GM23338 (cell line): ENCODE data around the gene C1orf87. TPM values are rescaled to one million over a fixed set of nuclear protein-coding genes. Genes with fewer than 3 reads are reported as not detected.

Experiments
- ATAC-seq: fragments of 200-7000 bp; cut with Tn5 transposase; 3 replicates; pipeline ENCODE4 v1.9.1; 2020
- DNase-seq: peaks from one replicate; pipeline ENCODE4 v3.0.0-alpha.2; 2015; ENCODE audit warnings: low spot score
- H2AFZ ChIP-seq: fragments of 200-600 bp; sonication (generic); 2 replicates; pipeline ENCODE4 v1.8.0; 2016; ENCODE audit warnings: antibody characterized with exemption, mild to moderate bottlenecking, moderate library complexity
- H3F3A ChIP-seq: fragments of 200-600 bp; sonication (generic); replicated peaks from 2 replicates; pipeline ENCODE4 v1.8.0; 2017; ENCODE audit warnings: antibody characterized with exemption, mixed run types, low read depth
- H3K27ac ChIP-seq: fragments of 200-600 bp; sonication (generic); 2 replicates; pipeline ENCODE4 v1.6.1; 2016; ENCODE audit warnings: low read depth
- H3K27me3 ChIP-seq: fragments of 200-600 bp; sonication (generic); 2 replicates; pipeline ENCODE4 v1.8.0; 2016; ENCODE audit warnings: mild to moderate bottlenecking, mixed run types, moderate library complexity; ENCODE audit not compliant: insufficient read depth
- H3K36me3 ChIP-seq: fragments of 200-600 bp; sonication (generic); 2 replicates; pipeline ENCODE4 v1.8.0; 2016; ENCODE audit warnings: mild to moderate bottlenecking; ENCODE audit not compliant: insufficient read depth
- H3K4me1 ChIP-seq: fragments of 200-600 bp; sonication (generic); 2 replicates; pipeline ENCODE4 v1.8.0; 2016; ENCODE audit warnings: mild to moderate bottlenecking, moderate library complexity; ENCODE audit not compliant: insufficient read depth
- H3K4me2 ChIP-seq: fragments of 200-600 bp; sonication (generic); 2 replicates; pipeline ENCODE4 v1.7.1; 2017; ENCODE audit warnings: mixed run types
- H3K4me3 ChIP-seq: fragments of 200-600 bp; sonication (generic); 2 replicates; pipeline ENCODE4 v1.6.1; 2016; ENCODE audit warnings: mixed run types
- H3K79me2 ChIP-seq: fragments of 200-600 bp; sonication (generic); replicated peaks from 2 replicates; pipeline ENCODE4 v1.8.0; 2017; ENCODE audit warnings: mild to moderate bottlenecking; ENCODE audit not compliant: insufficient read depth
- H3K9me2 ChIP-seq: fragments of 200-600 bp; sonication (generic); 2 replicates; pipeline ENCODE4 v1.8.0; 2017; ENCODE audit not compliant: insufficient read depth
- H4K20me1 ChIP-seq: fragments of 200-600 bp; sonication (generic); replicated peaks from 2 replicates; pipeline ENCODE4 v1.8.0; 2017; ENCODE audit warnings: mild to moderate bottlenecking; ENCODE audit not compliant: insufficient read depth
- H3K27ac Mint-ChIP-seq: 2 replicates; pipeline ENCODE4 v1.8.0; 2020; ENCODE audit warnings: inconsistent platforms, mild to moderate bottlenecking, moderate library complexity, mixed read lengths
- H3K27me3 Mint-ChIP-seq: 3 replicates; pipeline ENCODE4 v1.8.0; 2022; ENCODE audit warnings: low read depth, mild to moderate bottlenecking, moderate library complexity, mixed read lengths, inconsistent platforms; ENCODE audit not compliant: insufficient read depth, poor library complexity
- H3K36me3 Mint-ChIP-seq: 3 replicates; pipeline ENCODE4 v1.8.0; 2021; ENCODE audit warnings: low read depth, mild to moderate bottlenecking, inconsistent platforms, moderate library complexity, mixed read lengths
- H3K4me1 Mint-ChIP-seq: 3 replicates; pipeline ENCODE4 v1.8.0; 2020; ENCODE audit warnings: mild to moderate bottlenecking, inconsistent platforms, mixed read lengths
- H3K4me3 Mint-ChIP-seq: 3 replicates; pipeline ENCODE4 v1.8.0; 2021; ENCODE audit warnings: moderate library complexity, mild to moderate bottlenecking, inconsistent platforms, mixed read lengths
- H3K9me3 Mint-ChIP-seq: 3 replicates; pipeline ENCODE4 v1.8.0; 2020; ENCODE audit warnings: moderate library complexity, mild to moderate bottlenecking, inconsistent platforms, mixed read lengths
- CREB1 ChIP-seq: fragments of 250-450 bp; sonication (Bioruptor Pico); IDR thresholded peaks from 2 replicates; pipeline ENCODE4 v1.5.0; 2020; ENCODE audit warnings: low read depth, mild to moderate bottlenecking, moderate library complexity
- EZH2 ChIP-seq: fragments of 200-600 bp; sonication (generic); IDR thresholded peaks from one replicate; pipeline ENCODE4 v1.8.0; 2017; ENCODE audit warnings: antibody characterized with exemption, mild to moderate bottlenecking, low read depth; ENCODE audit not compliant: unreplicated experiment
- EZH2phosphoT487 ChIP-seq: fragments of 200-600 bp; sonication (generic); IDR thresholded peaks from one replicate; pipeline ENCODE4 v1.8.1; 2018; ENCODE audit warnings: antibody characterized with exemption; ENCODE audit not compliant: unreplicated experiment
- JUNB ChIP-seq: IDR thresholded peaks from one replicate; pipeline ENCODE4 v1.6.1; 2016; ENCODE audit warnings: antibody characterized with exemption; ENCODE audit not compliant: unreplicated experiment
- NANOG ChIP-seq: IDR thresholded peaks from 2 replicates; pipeline ENCODE4 v1.6.1; 2016; ENCODE audit warnings: antibody characterized with exemption, borderline replicate concordance
- POLR2AphosphoS5 ChIP-seq: IDR thresholded peaks from 2 replicates; pipeline ENCODE4 v1.6.1; 2016; ENCODE audit warnings: antibody characterized with exemption, low read depth
- STAT1 ChIP-seq: IDR thresholded peaks from one replicate; pipeline ENCODE4 v1.6.1; 2016; ENCODE audit warnings: antibody characterized with exemption; ENCODE audit not compliant: unreplicated experiment
- ZNF114 ChIP-seq: fragments of 250-450 bp; sonication (Bioruptor Pico); IDR thresholded peaks from 2 replicates; pipeline ENCODE4 v1.5.0; 2020; ENCODE audit warnings: mild to moderate bottlenecking, moderate library complexity
- ZNF331 ChIP-seq: fragments of 250-450 bp; sonication (Bioruptor Pico); IDR thresholded peaks from 2 replicates; pipeline ENCODE4 v1.5.0; 2020; ENCODE audit warnings: low read depth, mild to moderate bottlenecking, moderate library complexity
- polyA plus RNA-seq: library from polyadenylated mRNA; unstranded; fragments of >200 nt; fragmentation: Nextera tagmentation; extraction: Ambion mirVana; gene quantifications from 2 replicates; pipeline ENCODE4 v1.2.1, GENCODE V29; 2016
- total RNA-seq: library from RNA; depleted of rRNA; stranded (reverse); fragments of >200 nt; shearing (Covaris generic); gene quantifications from 2 replicates; pipeline ENCODE4 v1.2.3, GENCODE V29; 2014
- TF ChIP-seq, protein P1 (sequence below), 2 experiments: fragments of 200-600 bp in 1 of 2; sonication (generic) in 1 of 2; conservative IDR thresholded peaks; 2 replicates each; pipeline versions ENCODE4 v1.5.1 to v1.6.1; 2016 to 2017; ENCODE audit warnings: antibody characterized with exemption in 2 of 2, low read depth in 2 of 2, mild to moderate bottlenecking in 2 of 2, moderate library complexity in 1 of 2
- TF ChIP-seq, protein P2 (sequence below): fragments of 250-450 bp; sonication (Bioruptor Pico); IDR thresholded peaks from 2 replicates; pipeline ENCODE4 v1.5.0; 2020; ENCODE audit warnings: mild to moderate bottlenecking, moderate library complexity
- TF ChIP-seq, protein P3 (sequence below): IDR thresholded peaks from 2 replicates; pipeline ENCODE4 v1.6.1; 2016; ENCODE audit warnings: antibody characterized with exemption
- TF ChIP-seq, protein P4 (sequence below): IDR thresholded peaks from one replicate; pipeline ENCODE4 v1.6.1; 2018; ENCODE audit warnings: antibody characterized with exemption; ENCODE audit not compliant: unreplicated experiment

C1orf87 gene
- total and polyA plus RNA-seq, 2 experiments from 2014 or later: 0.07 to 0.21 TPM

DNA sequence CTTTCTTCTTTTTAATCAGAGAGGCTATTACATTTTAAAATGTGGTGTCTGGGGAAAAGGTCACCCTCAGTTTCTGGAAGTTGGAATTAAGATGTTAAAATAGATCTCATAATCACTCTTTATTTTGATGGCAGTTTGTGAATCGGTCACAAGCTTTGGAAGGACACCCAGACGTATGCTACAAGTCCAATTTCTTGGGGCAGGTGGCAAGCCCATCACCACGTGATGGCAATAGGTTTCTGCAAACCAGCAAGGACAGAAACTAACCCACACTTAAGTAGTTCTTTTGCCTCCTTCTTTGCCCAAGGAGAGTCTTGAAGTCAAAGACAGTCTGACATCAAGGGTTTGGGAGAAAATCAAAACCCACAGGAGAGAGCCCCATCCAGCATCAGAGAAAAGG, 72.9 kb downstream of the C1orf87 start:
- H3K27ac ChIP-seq: no peak overlapping the region
- TF ChIP-seq POLR2AphosphoS5 (no peak), ZNF114 (CRISPR knock-in tag) (no peak), STAT1 (no peak), EZH2 (no peak), NANOG (no peak), JUNB (no peak), EZH2phosphoT487 (no peak), CREB1 (CRISPR knock-in tag) (no peak), ZNF331 (CRISPR knock-in tag) (no peak)
- TF ChIP-seq, protein P1, sequence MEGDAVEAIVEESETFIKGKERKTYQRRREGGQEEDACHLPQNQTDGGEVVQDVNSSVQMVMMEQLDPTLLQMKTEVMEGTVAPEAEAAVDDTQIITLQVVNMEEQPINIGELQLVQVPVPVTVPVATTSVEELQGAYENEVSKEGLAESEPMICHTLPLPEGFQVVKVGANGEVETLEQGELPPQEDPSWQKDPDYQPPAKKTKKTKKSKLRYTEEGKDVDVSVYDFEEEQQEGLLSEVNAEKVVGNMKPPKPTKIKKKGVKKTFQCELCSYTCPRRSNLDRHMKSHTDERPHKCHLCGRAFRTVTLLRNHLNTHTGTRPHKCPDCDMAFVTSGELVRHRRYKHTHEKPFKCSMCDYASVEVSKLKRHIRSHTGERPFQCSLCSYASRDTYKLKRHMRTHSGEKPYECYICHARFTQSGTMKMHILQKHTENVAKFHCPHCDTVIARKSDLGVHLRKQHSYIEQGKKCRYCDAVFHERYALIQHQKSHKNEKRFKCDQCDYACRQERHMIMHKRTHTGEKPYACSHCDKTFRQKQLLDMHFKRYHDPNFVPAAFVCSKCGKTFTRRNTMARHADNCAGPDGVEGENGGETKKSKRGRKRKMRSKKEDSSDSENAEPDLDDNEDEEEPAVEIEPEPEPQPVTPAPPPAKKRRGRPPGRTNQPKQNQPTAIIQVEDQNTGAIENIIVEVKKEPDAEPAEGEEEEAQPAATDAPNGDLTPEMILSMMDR (conservative IDR thresholded peaks at IDR 0.05; ENCODE audit: low read depth in 2 of 2): no peak
- TF ChIP-seq, protein P2, sequence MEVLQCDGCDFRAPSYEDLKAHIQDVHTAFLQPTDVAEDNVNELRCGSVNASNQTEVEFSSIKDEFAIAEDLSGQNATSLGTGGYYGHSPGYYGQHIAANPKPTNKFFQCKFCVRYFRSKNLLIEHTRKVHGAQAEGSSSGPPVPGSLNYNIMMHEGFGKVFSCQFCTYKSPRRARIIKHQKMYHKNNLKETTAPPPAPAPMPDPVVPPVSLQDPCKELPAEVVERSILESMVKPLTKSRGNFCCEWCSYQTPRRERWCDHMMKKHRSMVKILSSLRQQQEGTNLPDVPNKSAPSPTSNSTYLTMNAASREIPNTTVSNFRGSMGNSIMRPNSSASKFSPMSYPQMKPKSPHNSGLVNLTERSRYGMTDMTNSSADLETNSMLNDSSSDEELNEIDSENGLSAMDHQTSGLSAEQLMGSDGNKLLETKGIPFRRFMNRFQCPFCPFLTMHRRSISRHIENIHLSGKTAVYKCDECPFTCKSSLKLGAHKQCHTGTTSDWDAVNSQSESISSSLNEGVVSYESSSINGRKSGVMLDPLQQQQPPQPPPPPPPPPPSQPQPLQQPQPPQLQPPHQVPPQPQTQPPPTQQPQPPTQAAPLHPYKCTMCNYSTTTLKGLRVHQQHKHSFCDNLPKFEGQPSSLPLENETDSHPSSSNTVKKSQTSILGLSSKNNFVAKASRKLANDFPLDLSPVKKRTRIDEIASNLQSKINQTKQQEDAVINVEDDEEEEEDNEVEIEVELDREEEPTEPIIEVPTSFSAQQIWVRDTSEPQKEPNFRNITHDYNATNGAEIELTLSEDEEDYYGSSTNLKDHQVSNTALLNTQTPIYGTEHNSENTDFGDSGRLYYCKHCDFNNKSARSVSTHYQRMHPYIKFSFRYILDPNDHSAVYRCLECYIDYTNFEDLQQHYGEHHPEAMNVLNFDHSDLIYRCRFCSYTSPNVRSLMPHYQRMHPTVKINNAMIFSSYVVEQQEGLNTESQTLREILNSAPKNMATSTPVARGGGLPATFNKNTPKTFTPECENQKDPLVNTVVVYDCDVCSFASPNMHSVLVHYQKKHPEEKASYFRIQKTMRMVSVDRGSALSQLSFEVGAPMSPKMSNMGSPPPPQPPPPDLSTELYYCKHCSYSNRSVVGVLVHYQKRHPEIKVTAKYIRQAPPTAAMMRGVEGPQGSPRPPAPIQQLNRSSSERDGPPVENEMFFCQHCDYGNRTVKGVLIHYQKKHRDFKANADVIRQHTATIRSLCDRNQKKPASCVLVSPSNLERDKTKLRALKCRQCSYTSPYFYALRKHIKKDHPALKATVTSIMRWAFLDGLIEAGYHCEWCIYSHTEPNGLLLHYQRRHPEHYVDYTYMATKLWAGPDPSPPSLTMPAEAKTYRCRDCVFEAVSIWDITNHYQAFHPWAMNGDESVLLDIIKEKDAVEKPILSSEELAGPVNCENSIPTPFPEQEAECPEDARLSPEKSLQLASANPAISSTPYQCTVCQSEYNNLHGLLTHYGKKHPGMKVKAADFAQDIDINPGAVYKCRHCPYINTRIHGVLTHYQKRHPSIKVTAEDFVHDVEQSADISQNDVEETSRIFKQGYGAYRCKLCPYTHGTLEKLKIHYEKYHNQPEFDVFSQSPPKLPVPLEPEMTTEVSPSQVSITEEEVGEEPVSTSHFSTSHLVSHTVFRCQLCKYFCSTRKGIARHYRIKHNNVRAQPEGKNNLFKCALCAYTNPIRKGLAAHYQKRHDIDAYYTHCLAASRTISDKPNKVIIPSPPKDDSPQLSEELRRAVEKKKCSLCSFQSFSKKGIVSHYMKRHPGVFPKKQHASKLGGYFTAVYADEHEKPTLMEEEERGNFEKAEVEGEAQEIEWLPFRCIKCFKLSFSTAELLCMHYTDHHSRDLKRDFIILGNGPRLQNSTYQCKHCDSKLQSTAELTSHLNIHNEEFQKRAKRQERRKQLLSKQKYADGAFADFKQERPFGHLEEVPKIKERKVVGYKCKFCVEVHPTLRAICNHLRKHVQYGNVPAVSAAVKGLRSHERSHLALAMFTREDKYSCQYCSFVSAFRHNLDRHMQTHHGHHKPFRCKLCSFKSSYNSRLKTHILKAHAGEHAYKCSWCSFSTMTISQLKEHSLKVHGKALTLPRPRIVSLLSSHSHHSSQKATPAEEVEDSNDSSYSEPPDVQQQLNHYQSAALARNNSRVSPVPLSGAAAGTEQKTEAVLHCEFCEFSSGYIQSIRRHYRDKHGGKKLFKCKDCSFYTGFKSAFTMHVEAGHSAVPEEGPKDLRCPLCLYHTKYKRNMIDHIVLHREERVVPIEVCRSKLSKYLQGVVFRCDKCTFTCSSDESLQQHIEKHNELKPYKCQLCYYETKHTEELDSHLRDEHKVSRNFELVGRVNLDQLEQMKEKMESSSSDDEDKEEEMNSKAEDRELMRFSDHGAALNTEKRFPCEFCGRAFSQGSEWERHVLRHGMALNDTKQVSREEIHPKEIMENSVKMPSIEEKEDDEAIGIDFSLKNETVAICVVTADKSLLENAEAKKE (CRISPR knock-in tag): no peak
- TF ChIP-seq, protein P3, sequence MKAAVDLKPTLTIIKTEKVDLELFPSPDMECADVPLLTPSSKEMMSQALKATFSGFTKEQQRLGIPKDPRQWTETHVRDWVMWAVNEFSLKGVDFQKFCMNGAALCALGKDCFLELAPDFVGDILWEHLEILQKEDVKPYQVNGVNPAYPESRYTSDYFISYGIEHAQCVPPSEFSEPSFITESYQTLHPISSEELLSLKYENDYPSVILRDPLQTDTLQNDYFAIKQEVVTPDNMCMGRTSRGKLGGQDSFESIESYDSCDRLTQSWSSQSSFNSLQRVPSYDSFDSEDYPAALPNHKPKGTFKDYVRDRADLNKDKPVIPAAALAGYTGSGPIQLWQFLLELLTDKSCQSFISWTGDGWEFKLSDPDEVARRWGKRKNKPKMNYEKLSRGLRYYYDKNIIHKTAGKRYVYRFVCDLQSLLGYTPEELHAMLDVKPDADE: no peak
- TF ChIP-seq, protein P4, sequence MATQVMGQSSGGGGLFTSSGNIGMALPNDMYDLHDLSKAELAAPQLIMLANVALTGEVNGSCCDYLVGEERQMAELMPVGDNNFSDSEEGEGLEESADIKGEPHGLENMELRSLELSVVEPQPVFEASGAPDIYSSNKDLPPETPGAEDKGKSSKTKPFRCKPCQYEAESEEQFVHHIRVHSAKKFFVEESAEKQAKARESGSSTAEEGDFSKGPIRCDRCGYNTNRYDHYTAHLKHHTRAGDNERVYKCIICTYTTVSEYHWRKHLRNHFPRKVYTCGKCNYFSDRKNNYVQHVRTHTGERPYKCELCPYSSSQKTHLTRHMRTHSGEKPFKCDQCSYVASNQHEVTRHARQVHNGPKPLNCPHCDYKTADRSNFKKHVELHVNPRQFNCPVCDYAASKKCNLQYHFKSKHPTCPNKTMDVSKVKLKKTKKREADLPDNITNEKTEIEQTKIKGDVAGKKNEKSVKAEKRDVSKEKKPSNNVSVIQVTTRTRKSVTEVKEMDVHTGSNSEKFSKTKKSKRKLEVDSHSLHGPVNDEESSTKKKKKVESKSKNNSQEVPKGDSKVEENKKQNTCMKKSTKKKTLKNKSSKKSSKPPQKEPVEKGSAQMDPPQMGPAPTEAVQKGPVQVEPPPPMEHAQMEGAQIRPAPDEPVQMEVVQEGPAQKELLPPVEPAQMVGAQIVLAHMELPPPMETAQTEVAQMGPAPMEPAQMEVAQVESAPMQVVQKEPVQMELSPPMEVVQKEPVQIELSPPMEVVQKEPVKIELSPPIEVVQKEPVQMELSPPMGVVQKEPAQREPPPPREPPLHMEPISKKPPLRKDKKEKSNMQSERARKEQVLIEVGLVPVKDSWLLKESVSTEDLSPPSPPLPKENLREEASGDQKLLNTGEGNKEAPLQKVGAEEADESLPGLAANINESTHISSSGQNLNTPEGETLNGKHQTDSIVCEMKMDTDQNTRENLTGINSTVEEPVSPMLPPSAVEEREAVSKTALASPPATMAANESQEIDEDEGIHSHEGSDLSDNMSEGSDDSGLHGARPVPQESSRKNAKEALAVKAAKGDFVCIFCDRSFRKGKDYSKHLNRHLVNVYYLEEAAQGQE: no peak
- DNase-seq: no peak
- H3K9me2 ChIP-seq: no peaks in the 10 kb centered on the region
- no peaks in the 10 kb centered on the region for H3F3A ChIP-seq
- Mint-ChIP-seq H3K27me3 (no peaks in the 10 kb centered on the region), H3K4me3 (no peak overlapping the region), H3K27ac (no peak overlapping the region), H3K9me3 (no peaks in the 10 kb centered on the region), H3K4me1 (peaks cover 20% of the 10 kb centered on the region), H3K36me3 (no peaks in the 10 kb centered on the region)
- H2AFZ ChIP-seq: no peak overlapping the region
- no peaks in the 10 kb centered on the region for H4K20me1 ChIP-seq
- ATAC-seq: no peak
- no peak overlapping the region for H3K4me3 ChIP-seq
- peaks cover 4% of the 10 kb centered on the region; the same call in 1 of the 2 replicates for H3K4me1 ChIP-seq
- H3K79me2 ChIP-seq: no peaks in the 10 kb centered on the region
- H3K27me3 ChIP-seq: no peaks in the 10 kb centered on the region
- H3K4me2 ChIP-seq: no peak overlapping the region
- no peaks in the 10 kb centered on the region for H3K36me3 ChIP-seq
